ENCODE data around the gene KCNIP1. TPM values are rescaled to one million over a fixed set of nuclear protein-coding genes. Genes with fewer than 3 reads are reported as not detected.

KCNIP1 gene
- total RNA-seq (2022; extraction: Qiagen RNA extraction; ENCODE audit: low read depth), result not detected in 5 replicates

DNA sequence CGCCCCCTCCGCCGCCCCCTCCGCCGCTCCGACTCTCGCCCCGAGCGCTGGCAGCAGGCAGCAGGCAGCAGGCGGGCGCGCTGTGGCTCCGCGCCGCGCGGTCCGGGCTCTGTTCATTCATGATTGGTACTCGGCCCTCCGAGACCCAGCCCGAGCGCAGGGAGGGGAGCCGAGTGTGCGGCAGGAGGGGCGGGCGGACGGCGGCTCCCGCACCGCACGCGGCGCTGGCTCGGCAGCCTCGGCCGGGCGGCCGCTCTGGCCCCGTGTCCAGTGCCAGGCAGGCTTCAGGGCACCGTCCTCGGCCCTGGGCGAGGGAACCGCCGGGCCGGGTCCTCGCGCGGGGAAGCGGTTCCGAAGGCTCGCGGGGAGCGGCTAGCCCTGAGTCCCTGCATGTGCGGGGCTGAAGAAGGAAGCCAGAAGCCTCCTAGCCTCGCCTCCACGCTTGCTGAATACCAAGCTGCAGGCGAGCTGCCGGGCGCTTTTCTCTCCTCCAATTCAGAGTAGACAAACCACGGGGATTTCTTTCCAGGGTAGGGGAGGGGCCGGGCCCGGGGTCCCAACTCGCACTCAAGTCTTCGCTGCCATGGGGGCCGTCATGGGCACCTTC, at the start of gene KCNIP1:
TSS of gene KCNIP1 (plus strand) at position 31 of the 607 bp plus-strand sequence.

DNA sequence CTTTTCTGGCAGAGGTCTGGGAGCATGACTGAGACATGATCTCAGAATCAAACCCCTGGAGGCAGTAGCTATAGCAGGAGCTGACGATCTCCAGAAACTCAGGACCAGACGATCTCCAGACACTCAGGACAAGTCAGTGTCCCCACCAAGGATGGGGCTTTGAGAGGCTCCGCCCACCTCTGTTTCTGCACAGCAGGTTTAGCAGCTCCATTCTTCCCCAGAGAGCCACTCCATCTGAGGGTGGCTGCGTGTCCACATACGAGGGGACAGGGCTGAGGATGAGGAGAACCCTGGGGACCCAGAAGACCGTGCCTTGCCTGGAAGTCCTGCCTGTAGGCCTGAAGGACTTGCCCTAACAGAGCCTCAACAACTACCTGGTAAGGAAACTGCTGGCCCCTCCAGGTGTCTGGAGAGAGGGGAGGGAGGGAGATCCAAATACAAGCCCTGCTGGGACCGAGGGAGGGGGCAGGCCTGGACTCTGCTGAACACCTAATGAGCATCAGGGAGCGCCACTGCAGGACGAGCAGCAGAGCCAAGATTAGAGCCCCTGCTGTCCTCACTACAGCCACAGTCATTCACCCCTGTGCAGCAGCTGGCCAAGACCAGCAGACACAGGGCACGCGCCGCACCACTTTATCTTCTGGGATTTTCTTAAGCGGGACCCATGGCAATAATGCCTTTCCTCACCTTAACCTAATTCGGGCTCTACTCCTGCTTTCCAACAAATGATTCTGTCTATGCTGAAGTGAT, 279.9 kb downstream of the KCNIP1 start, which contains the start of gene GABRP:
TSS of gene GABRP (plus strand) at position 228 of the 750 bp plus-strand sequence. CDS start 4,891 bp downstream, outside the sequence.

Other genes starting within 250 kb of the KCNIP1 start
- 0.08 TPM in 1 of 5 replicates, not detected in the others for gene LCP2, start 206.2 kb upstream of the KCNIP1 start, total RNA-seq (2022; extraction: Qiagen RNA extraction; ENCODE audit: low read depth)
- gene KCNMB1, start 114.7 kb upstream of the KCNIP1 start, total RNA-seq (2022; extraction: Qiagen RNA extraction; ENCODE audit: low read depth), result not detected in 5 replicates

All from A549 treated with GW870086 at 1 μM for 4 hours (cell line).